HG03439 (cell line): Measurements from ENCODE around the gene TCTA.

Source experiments
- ATAC-seq: cut with Tn5 transposase; IDR thresholded peaks from one replicate; pipeline ENCODE4 v1.9.1; 2021; ENCODE audit warnings: mild to moderate bottlenecking, moderate library complexity; ENCODE audit not compliant: unreplicated experiment

Gene TCTA

DNA sequence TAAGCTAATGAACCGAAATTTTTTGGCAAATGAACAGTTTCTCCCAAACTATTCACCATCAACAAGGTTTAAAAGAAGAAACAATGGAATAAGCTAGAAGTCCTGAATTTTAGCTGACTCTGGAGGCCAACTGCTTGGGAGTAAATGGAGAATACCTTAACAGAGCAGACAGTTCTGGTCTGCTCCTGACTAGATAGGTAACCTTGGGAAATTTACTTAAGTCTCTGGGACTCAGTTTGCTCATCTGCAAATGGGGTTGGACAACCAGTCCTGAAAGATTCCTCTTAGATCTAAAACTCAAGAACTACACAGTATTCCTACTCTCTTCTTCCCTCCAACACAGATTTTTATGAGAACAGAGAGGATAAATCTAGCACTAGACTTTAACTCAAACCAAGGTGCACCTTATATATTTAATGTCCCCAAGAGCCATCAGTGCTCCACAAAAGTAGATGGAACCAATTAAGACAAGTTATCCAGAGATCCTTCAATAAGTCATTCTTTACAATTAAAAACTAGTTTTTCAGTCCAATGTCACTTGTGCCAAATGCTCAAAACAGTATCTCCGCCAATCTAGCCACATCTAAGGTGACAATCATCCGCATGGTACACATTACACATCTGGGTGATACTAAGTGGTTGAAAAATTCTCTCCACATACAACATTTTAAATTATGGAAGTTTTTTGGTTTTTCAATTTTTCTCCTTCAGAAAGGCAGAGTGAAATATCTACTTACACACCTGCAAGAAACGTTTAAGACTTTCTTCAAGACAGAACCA is 2.0 kb upstream of the TCTA start:
- no peak for ATAC-seq

DNA sequence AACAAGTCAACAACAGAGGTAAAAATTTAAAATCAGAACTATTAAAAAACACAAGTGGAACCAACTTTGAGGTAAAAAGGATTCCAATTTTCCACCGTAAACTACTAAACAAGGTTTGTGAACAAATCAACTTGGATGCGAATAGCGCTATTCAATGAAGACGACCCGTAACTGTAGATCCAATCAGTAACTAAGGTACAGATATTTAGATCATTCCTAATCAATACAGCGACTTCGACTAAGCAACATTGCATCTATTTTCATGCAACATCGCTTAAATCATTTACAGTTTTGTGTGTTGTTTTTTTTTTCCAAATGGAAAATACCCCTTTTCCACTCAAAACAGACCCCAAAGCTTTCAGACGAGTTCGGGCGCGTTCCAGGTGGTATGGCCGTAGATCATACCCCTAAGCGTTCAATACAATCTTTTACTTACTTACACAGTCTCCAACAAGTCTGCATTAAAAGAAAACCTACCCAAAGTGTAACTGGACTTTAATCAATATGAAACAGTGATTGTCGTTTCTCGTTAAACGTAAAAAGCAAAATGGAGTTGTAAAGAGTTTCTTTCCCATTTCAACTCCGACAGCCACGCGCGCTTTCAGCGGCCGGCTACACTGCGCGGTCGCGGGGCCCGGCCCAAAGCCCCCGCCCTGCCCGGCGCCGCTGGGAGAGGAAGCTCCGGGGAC is 1.2 kb upstream of the TCTA start:
- no peak for ATAC-seq

DNA sequence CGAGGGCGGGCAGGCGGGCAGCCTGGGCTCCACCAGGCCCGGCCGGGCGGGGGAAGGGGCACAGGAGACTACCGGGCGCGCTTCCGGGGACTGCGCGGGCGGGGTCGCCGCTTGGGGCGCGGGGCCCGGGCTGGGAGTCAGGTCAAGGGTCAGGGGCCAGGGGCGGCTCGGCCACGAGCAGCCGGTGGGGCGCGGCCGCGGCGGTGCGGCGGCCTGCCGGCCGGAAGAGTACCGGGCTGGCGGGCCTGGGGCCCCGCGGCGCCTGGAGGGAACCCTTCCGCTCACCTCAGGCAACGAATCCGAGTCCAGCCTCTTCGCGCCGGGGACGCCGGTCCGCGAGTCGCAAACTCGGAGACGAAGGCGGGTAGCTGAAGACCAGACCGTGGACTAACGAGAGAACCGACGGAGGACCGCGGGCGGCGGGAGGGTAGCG is 672 bp upstream of the TCTA start:
- peak; percentile 29 for ATAC-seq

DNA sequence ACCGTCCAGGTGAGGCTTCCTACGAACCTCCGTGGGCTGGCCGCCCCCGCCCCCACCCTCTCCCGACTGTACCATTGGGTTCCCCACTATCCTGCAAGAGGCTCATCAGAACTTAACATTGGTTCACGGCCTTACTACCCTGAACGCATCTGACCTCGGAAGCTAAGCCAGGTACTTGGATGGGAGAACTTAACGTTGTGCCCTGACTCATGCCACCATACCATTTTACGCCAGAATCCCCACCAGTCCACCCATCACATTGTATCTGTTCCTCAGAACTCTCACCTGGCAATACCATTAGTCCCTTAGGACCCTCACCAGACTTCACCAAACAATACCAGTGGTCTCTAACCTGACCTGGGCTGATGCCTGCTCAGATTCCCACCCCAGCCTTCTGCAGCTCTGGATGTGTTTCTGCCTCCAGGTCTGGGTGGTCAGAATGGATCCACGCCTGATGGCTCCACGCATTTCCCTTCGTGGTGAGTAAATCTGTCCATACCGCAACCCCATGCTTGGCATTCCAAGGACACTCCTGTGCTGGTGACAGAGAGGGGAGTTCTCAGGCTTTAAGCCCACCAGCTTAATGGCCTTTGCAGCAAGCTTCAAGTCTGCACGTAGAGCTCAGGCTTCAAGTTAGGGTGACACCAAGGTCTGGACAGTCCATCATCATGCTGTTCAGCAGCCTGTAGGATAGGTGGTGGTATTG is 562 bp downstream of the TCTA start:
- no peak for ATAC-seq

DNA sequence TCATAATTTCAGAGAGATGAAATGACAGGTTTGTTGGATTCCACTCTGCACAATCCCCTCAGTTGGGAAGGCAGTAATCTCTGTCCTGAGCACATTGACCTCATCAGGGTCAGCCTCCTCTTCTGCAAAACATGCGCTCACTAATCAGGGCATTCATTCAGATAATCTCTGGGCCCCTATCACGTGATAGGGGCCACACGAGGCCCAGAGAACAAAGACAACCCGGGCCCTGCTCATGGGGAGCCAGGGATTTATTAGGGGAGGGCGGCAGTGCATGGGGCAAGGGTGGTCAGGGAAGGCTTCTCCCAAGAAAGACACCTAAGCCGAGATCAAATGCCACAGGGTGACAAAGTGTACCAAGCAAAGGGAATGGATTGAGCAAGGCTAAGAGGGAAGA is 1.1 kb downstream of the TCTA start:
- no peak for ATAC-seq

DNA sequence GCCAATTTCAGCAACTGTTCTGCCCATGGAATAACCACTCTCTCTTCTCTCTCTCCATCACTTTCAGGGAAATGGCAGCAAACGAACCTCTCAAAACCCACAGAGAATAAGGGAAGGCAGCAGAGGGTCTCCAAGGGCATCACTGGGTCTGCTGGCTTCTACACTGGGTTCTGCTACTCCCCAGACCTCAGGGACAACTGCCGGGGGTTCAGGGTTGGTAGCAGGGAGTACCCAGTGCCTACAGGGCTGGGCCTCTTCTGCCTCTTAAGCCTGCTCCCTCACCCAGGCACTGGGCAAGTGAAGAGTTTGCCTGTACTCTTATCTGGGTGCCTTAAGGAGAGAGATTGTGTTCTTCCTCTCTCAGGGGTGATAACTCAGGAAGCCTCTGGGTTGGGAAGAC is 2.5 kb downstream of the TCTA start:
- ATAC-seq: no peak

DNA sequence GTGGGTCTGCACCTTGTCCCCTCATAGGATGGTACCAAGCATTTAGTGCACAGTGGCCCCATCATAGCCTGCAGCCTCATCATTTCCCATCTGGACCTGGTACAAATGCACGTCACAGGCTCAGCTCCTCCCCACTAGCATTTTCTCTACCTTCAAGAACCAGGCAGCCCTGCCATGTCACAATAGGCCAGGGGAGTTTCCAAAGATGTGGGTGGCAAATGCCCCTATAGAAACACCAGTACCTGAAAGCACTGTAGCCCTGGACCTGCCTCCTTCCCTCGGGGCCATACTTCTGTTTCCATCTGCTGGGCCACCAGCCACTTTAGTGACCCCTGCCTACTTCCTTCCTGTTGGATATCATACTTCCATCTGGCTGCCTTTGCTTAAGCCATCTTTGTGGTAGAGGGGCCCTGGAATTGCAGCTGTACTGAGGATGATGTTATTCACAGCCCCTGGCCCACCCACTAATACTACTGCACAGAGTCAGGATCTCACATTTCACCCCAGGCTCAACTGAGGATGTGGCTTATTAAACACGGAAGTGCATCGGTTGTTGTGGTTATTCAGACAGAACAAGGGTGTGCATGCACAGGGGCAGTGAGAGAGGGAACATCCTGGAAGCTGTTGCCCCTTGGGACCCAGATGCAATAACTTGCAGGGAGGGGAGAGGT is 3.8 kb downstream of the TCTA start:
- no peak for ATAC-seq

DNA sequence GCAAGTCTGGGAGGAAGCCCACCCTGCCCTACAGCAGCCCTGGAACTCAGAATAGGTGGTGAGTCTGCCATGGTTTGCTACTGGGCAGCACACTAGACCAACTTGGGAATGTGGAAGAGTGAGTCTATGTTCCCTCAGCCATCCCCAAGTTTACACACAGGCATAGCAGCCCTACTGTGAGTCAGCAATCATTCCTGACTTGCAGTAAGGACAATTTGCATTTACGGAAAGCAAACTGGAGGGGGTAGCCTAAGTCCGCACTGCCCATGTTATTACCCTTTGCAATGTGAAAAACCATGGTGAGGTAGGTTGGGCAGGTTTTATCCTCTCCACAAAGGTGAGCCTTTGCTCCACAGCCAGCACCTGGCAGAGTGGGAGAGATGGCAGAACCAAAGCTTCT is 4.6 kb downstream of the TCTA start:
- ATAC-seq: no peak

DNA sequence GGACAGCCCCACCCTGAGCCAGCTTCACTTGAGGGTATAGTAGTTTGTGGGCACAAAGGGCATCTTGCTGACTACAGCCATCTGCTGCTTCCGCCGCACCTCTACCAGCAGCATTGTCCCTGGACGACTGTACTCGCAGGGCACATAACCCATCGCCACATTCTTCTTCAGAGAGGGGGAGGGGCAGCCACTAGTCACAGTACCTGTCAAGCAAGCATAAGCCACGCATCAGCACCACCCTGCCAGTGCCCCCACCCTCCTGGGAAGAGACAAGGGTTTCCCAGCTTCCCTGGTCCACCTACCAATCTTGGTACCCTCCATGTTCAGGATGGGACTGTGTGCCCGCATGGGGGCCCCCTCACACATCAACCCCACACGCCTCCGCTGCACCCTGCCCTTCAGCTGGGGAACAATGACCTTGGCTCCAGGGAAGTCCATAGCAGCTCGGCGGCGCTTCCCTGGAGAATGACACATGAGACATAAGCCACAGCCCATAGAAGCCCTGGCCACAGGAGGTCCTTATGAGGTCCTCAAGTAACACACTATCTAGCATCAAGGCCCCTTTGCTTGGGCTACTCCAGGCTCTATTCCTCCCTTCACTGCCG is 5.4 kb downstream of the TCTA start:
- no peak for ATAC-seq

DNA sequence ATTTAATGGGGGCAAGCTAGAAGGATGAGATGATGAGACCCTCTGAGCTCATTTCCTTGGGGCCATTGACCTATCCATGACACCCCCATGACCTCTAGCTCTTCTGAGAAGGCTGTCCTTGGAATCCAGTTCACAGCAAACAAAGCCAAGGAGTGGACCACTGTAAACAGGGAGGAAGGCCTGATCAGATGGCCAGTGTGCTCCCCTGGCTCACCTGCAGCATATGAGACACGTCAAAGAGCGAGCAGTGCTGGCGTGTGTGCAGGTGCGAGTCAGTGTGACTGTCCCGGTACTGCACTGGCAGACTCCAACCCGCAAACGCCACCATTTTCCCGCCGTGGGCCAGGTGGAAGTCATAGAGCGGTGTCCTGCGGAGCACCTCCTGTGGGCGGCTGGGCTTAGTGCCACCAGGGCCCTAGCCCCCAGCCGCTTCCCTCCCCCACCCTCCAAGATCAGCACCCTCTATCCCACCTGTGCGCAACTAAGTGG is 9.7 kb downstream of the TCTA start:
- no peak for ATAC-seq

DNA sequence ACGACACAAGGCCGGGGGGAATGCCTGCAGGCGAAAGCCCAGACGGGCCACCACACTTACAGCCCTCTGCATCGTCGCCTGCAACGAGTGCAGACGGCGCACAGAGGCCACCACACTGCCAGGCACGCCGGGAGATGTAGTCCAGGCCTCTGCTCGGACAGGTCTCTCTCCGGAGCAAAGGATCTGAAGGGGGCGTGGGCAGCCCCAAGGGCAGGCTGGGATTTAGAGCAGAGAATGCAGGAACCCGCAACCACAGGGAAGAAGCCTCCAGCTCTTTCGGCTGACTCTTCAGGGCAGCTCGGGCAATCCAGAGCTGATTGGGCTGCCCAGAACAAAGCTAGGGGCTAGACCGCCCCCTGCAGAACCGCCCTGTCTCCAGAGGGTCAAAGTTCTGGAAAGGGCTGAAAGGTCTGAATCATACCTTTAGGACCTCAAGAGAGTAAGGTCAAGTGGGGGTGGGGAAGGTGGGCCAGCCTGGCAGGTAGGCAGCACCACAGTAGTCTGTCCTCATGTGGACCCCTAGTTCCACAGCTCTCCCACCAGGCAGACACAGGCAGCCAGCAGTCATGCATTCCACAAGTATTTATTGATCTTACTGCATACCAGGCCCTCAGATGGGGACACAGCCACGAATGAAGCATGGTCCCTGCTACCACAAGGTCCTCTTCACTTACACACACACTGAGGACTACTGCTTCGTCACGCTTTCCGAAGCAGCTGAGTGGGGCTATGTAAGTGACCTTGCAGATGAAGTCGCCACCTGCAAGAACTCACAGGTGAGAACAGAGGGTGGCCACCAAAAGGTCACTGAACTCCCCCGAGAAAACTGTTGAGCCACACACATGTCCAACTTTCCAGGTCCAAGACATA is 10.4 kb downstream of the TCTA start, which contains the start of gene AMT:
Gene AMT (minus strand): TSS at position 95 of the 870 bp plus-strand sequence. CDS start 23 bp downstream, at position 72.
- no peak for ATAC-seq

DNA sequence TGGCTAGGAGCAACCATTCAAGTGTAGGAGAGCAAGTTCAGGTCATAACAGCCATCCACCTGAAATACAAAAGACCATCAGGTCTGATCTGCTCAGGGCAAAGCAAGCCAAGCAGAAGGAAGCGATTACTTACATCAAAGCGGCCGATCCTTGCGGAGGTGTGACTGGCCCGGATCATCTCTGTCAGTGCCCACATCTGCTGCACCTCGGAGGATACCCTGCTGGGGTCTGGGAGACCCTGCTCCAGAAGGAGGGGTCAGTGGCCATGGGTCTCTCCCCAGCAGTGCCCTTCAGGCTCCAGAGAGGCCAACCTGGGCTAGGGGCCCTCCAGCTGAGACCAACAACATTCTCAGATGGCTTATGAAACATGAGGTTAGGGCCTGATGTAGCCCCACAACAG is 12.6 kb downstream of the TCTA start:
- no peak for ATAC-seq

DNA sequence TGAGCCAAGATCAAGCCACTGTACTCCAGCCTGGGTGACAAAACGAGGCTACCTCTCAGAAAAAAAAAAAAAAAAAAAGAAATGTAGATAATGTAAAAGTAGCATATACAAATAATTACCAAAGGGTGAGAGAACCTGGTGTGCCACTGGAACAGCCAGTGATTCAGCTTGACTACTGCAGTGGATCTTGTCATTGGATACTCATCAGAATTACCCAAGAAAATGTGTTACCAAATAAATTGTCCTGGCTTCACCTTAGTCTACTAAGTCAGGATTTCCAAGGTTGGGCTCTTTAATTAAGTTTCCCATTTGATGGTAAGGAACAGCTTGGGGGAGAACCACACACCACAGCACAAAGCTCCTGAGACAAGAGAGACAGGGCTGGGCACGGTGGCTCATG is 15.4 kb downstream of the TCTA start:
- no peak for ATAC-seq

DNA sequence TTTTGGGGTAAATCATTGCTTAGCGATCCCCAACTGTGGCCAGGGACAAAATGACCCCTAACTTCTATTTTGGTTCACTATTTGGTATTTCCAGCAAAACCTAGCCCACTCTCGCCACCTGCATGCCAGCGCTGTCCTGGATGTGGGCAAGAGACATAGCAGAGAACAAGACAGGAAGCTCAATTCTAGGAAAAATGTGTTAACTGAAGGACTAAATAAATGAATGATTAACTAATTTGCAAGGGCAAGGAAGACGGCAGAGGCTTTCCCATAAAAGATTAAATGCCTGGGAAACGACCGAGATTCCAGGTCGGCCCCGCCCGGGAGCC is 16.5 kb downstream of the TCTA start:
- ATAC-seq: no peak

DNA sequence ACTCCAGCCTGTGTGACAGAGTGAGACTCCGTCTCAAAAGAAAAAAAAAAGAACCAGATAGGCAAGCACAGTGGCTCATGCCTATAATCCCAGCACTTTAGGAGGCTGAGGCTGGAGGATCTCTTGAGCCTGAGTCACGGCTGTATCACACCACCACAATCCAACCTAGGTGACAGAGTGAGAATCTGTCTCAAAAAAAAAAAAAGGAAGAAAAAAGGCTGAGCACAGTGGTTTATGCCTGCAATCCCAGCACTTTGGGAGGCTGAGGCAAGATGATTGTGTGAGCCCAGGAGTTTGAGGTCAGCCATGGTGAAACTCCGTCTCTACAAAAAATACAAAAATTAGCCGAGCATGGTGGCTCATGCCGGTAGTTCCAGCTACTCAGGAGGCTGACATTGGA is 22.5 kb downstream of the TCTA start:
- ATAC-seq: no peak

DNA sequence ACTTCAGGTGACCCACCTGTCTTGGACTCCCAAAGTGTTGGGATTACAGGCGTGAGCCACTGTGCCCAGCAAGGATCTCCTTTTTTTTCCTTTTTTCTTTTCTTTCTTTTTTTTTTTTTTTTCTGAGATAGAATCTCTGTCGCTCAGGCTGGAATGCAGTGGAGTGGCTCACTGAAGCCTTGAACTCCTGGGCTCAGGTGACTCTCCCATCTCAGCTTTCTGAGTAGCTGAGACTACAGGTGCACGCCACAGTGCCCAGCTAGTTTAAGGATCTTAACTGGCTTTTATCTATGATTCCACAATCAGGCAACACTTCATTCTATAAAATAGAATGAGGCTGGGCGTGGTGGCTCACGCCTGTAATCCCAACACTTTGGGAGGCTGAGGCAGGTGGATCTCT is 33.2 kb downstream of the TCTA start:
- no peak for ATAC-seq

DNA sequence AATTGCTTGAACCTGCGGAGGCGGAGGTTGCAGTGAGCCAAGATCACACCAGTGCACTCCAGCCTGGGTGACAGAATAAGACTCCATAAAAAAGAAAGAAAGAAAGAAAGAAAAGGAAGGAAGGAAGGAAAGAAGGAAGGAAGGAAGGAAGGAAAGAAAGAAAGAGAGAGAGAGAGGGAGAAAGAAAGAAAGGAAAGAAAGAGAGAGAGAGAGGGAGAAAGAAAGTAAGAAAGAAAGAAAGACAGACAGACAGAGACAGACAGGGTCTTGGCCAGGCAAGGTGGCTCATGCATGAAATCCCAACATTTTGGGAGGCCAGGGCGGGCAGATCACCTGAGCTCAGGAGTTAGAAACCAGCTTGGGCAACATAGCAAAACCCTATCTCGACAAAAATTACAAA is 41.4 kb downstream of the TCTA start:
- ATAC-seq: no peak

DNA sequence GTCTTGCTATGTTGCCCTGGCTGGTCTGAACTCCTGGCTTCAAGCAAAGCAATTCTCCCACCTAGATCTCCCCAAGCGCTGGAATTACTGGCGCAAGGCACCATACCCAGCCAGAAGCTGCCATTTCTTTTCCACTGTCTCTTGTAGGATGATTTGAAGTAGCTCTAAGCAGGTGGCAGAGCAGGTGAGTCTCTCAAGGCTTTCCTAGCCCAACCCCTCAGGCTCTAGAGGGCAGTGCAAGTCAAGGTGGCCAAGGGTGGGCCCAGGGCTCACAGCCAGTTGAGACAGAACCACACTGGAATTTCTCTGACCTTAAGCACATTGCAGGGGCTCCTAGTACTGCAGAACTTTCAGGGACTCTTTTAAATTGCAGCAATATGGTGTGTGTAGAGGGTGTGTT is 42.2 kb downstream of the TCTA start:
- ATAC-seq: no peak

DNA sequence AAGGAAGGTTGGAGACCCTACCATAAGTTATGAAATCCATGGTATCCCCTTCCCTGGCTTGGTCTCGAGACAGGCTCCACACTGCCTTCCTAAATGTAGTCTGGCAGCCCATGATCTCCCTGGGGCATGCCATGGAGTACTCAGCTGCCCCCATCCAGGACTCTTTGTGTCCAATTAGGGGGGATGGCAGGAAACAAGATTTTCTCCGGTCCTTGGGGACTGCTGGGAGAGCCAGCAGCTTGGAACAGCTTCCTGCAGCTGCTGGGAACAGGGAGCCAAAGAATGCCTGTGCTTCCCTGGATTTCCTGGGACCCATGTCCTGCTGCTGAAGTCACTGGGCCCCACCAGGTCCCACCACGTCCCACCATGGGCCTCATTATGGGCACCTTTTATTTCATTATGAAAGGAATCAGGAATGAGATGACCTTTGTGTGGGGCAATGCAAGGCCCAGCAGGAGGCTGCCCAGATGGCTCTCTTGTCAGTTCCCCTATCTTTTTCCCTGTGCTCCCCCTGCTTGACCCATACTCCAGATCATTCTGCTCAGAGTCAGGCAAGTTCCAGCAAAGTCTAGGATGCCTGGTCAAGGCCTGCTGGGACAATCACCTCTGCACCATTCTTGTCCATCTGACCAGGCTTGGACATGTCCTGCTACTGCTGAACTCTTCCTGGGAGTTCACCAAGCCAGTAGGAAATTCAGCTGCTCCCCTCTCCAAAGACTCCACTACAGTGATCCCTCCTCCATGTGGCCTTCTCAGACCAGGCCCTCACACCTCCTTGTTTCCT is 42.9 kb downstream of the TCTA start:
- no peak for ATAC-seq
